Fibroblast of mammary gland (primary cell): Measurements from ENCODE around the gene PHTF2.

Experiments used
- DNase-seq: peaks from one replicate; pipeline ENCODE4 v3.0.0-alpha.2; 2010; ENCODE audit warnings: low read depth
- H3K4me3 ChIP-seq: 2 replicates; pipeline ENCODE4 v1.5.1; 2011; ENCODE audit warnings: low read depth, mild to moderate bottlenecking, low read length, moderate library complexity; ENCODE audit not compliant: control insufficient read depth
- TF ChIP-seq, protein P1 (sequence below): conservative IDR thresholded peaks from 2 replicates; pipeline ENCODE4 v1.5.1; 2011; ENCODE audit warnings: low read depth, low read length, inconsistent platforms; ENCODE audit not compliant: control insufficient read depth, insufficient read depth

The PHTF2 gene

DNA sequence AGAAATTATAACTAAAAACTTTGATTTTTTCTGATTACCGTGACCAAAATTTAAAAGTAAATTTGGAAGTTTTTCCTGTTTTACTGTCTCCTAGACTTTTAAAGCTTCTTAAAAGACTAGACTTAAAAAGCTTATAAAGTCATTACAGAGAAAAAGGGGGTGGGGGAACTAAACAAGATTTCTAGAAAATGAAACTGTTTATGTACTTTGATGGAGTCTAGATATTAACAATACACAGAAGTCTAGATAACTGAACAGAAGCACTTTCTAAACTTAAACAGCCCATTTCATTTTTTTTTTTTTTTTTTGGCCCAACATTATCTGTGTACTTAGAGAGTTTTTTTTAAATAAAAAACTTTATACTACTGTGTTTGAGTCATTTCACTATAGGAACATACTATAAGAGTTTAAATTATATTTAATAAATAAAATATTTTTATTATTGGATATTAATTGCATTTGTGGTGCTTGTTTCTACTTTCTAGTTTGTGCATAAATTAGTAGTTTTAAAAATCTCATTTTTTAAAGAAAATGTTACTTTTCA, 98.5 kb downstream of the PHTF2 start:
- DNase-seq, result no peak
- no peak overlapping the region for H3K4me3 ChIP-seq
- TF ChIP-seq, protein P1, sequence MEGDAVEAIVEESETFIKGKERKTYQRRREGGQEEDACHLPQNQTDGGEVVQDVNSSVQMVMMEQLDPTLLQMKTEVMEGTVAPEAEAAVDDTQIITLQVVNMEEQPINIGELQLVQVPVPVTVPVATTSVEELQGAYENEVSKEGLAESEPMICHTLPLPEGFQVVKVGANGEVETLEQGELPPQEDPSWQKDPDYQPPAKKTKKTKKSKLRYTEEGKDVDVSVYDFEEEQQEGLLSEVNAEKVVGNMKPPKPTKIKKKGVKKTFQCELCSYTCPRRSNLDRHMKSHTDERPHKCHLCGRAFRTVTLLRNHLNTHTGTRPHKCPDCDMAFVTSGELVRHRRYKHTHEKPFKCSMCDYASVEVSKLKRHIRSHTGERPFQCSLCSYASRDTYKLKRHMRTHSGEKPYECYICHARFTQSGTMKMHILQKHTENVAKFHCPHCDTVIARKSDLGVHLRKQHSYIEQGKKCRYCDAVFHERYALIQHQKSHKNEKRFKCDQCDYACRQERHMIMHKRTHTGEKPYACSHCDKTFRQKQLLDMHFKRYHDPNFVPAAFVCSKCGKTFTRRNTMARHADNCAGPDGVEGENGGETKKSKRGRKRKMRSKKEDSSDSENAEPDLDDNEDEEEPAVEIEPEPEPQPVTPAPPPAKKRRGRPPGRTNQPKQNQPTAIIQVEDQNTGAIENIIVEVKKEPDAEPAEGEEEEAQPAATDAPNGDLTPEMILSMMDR, result no peak

DNA sequence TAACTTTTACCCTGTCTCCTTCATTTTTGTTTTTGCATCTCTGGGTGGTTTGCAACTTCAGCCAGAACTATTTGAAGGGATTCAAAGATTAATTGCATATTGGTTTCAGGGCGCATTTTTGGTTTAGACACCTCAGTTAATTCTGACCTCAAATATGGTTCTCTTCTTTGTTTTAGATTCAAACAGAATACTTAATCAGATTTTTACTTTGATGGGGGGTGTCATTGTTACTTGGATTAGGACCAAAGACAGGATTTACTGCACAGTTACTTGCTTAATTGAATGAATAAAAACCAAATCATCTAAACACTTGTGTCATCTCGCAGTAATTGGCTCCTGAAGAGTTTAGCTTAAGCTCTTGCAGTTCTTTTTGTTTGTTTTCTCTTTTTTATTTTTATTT, 100.9 kb downstream of the PHTF2 start:
- DNase-seq, result no peak
- no peak overlapping the region for H3K4me3 ChIP-seq
- TF ChIP-seq, protein P1, result no peak

- H3K4me3 ChIP-seq, result no peak overlapping the region
- peak; percentile 24 for DNase-seq
- TF ChIP-seq, protein P1, result peak; percentile 29
Observed at GRCh38 chr7:77903597-77903996, 105.0 kb downstream of the PHTF2 start.

DNA sequence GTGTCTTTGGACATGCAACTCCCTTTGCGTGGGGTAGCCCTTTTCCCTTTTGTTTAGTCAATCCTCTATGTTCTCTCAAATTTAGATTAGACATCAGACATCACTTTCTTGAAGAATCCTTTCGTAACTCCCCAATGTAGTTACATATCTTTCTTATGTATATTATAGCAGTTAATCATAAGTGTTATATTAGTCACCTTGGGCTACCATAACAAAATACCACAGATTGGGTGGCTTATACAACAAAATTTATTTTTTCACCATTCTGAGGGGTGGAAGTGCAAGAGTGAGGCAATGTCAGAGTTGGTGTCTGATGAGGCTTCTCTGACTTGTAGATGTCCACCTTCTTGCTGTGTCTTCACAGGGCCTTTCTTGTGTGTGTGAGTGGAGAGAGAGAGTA, 105.7 kb downstream of the PHTF2 start:
- no peak overlapping the region for H3K4me3 ChIP-seq
- TF ChIP-seq, protein P1, result no peak
- DNase-seq, result no peak

- no peak for DNase-seq
- no peak overlapping the region for H3K4me3 ChIP-seq
- TF ChIP-seq, protein P1, result no peak
Observed at GRCh38 chr7:77907281-77907680, 108.7 kb downstream of the PHTF2 start.

GRCh38 chr7:77908664-77909063, 110.1 kb downstream of the PHTF2 start:
- TF ChIP-seq, protein P1, result no peak
- no peak overlapping the region for H3K4me3 ChIP-seq
- no peak for DNase-seq

- TF ChIP-seq, protein P1, result peak; percentile 8
- DNase-seq, result peak; percentile 11
- no peak overlapping the region for H3K4me3 ChIP-seq
Observed at GRCh38 chr7:77910124-77910523, 111.6 kb downstream of the PHTF2 start.
